GM23338 (cell line): ENCODE measurements around the gene TMEM52. TPM values are rescaled to one million over a fixed set of nuclear protein-coding genes. Genes with fewer than 3 reads are reported as not detected.

Experiments
- ATAC-seq: fragments of 200-7000 bp; cut with Tn5 transposase; 3 replicates; pipeline ENCODE4 v1.9.1; 2020
- DNase-seq: peaks from one replicate; pipeline ENCODE4 v3.0.0-alpha.2; 2015; ENCODE audit warnings: low spot score
- H2AFZ ChIP-seq: fragments of 200-600 bp; sonication (generic); 2 replicates; pipeline ENCODE4 v1.8.0; 2016; ENCODE audit warnings: antibody characterized with exemption, mild to moderate bottlenecking, moderate library complexity
- H3F3A ChIP-seq: fragments of 200-600 bp; sonication (generic); replicated peaks from 2 replicates; pipeline ENCODE4 v1.8.0; 2017; ENCODE audit warnings: antibody characterized with exemption, mixed run types, low read depth
- H3K27ac ChIP-seq: fragments of 200-600 bp; sonication (generic); 2 replicates; pipeline ENCODE4 v1.6.1; 2016; ENCODE audit warnings: low read depth
- H3K27me3 ChIP-seq: fragments of 200-600 bp; sonication (generic); 2 replicates; pipeline ENCODE4 v1.8.0; 2016; ENCODE audit warnings: mild to moderate bottlenecking, mixed run types, moderate library complexity; ENCODE audit not compliant: insufficient read depth
- H3K36me3 ChIP-seq: fragments of 200-600 bp; sonication (generic); 2 replicates; pipeline ENCODE4 v1.8.0; 2016; ENCODE audit warnings: mild to moderate bottlenecking; ENCODE audit not compliant: insufficient read depth
- H3K4me1 ChIP-seq: fragments of 200-600 bp; sonication (generic); 2 replicates; pipeline ENCODE4 v1.8.0; 2016; ENCODE audit warnings: mild to moderate bottlenecking, moderate library complexity; ENCODE audit not compliant: insufficient read depth
- H3K4me2 ChIP-seq: fragments of 200-600 bp; sonication (generic); 2 replicates; pipeline ENCODE4 v1.7.1; 2017; ENCODE audit warnings: mixed run types
- H3K4me3 ChIP-seq: fragments of 200-600 bp; sonication (generic); 2 replicates; pipeline ENCODE4 v1.6.1; 2016; ENCODE audit warnings: mixed run types
- H3K79me2 ChIP-seq: fragments of 200-600 bp; sonication (generic); replicated peaks from 2 replicates; pipeline ENCODE4 v1.8.0; 2017; ENCODE audit warnings: mild to moderate bottlenecking; ENCODE audit not compliant: insufficient read depth
- H3K9me2 ChIP-seq: fragments of 200-600 bp; sonication (generic); 2 replicates; pipeline ENCODE4 v1.8.0; 2017; ENCODE audit not compliant: insufficient read depth
- H4K20me1 ChIP-seq: fragments of 200-600 bp; sonication (generic); replicated peaks from 2 replicates; pipeline ENCODE4 v1.8.0; 2017; ENCODE audit warnings: mild to moderate bottlenecking; ENCODE audit not compliant: insufficient read depth
- H3K27ac Mint-ChIP-seq: 2 replicates; pipeline ENCODE4 v1.8.0; 2020; ENCODE audit warnings: inconsistent platforms, mild to moderate bottlenecking, moderate library complexity, mixed read lengths
- H3K27me3 Mint-ChIP-seq: 3 replicates; pipeline ENCODE4 v1.8.0; 2022; ENCODE audit warnings: low read depth, mild to moderate bottlenecking, moderate library complexity, mixed read lengths, inconsistent platforms; ENCODE audit not compliant: insufficient read depth, poor library complexity
- H3K36me3 Mint-ChIP-seq: 3 replicates; pipeline ENCODE4 v1.8.0; 2021; ENCODE audit warnings: low read depth, mild to moderate bottlenecking, inconsistent platforms, moderate library complexity, mixed read lengths
- H3K4me1 Mint-ChIP-seq: 3 replicates; pipeline ENCODE4 v1.8.0; 2020; ENCODE audit warnings: mild to moderate bottlenecking, inconsistent platforms, mixed read lengths
- H3K4me3 Mint-ChIP-seq: 3 replicates; pipeline ENCODE4 v1.8.0; 2021; ENCODE audit warnings: moderate library complexity, mild to moderate bottlenecking, inconsistent platforms, mixed read lengths
- H3K9me3 Mint-ChIP-seq: 3 replicates; pipeline ENCODE4 v1.8.0; 2020; ENCODE audit warnings: moderate library complexity, mild to moderate bottlenecking, inconsistent platforms, mixed read lengths
- CREB1 ChIP-seq: fragments of 250-450 bp; sonication (Bioruptor Pico); IDR thresholded peaks from 2 replicates; pipeline ENCODE4 v1.5.0; 2020; ENCODE audit warnings: low read depth, mild to moderate bottlenecking, moderate library complexity
- CTCF ChIP-seq, 2 experiments: fragments of 200-600 bp in 1 of 2; sonication (generic) in 1 of 2; conservative IDR thresholded peaks; 2 replicates each; pipeline versions ENCODE4 v1.5.1 to v1.6.1; 2016 to 2017; ENCODE audit warnings: antibody characterized with exemption in 2 of 2, low read depth in 2 of 2, mild to moderate bottlenecking in 2 of 2, moderate library complexity in 1 of 2
- EZH2 ChIP-seq: fragments of 200-600 bp; sonication (generic); IDR thresholded peaks from one replicate; pipeline ENCODE4 v1.8.0; 2017; ENCODE audit warnings: antibody characterized with exemption, mild to moderate bottlenecking, low read depth; ENCODE audit not compliant: unreplicated experiment
- EZH2phosphoT487 ChIP-seq: fragments of 200-600 bp; sonication (generic); IDR thresholded peaks from one replicate; pipeline ENCODE4 v1.8.1; 2018; ENCODE audit warnings: antibody characterized with exemption; ENCODE audit not compliant: unreplicated experiment
- JUNB ChIP-seq: IDR thresholded peaks from one replicate; pipeline ENCODE4 v1.6.1; 2016; ENCODE audit warnings: antibody characterized with exemption; ENCODE audit not compliant: unreplicated experiment
- NANOG ChIP-seq: IDR thresholded peaks from 2 replicates; pipeline ENCODE4 v1.6.1; 2016; ENCODE audit warnings: antibody characterized with exemption, borderline replicate concordance
- POLR2AphosphoS5 ChIP-seq: IDR thresholded peaks from 2 replicates; pipeline ENCODE4 v1.6.1; 2016; ENCODE audit warnings: antibody characterized with exemption, low read depth
- REST ChIP-seq: IDR thresholded peaks from one replicate; pipeline ENCODE4 v1.6.1; 2018; ENCODE audit warnings: antibody characterized with exemption; ENCODE audit not compliant: unreplicated experiment
- ZNF331 ChIP-seq: fragments of 250-450 bp; sonication (Bioruptor Pico); IDR thresholded peaks from 2 replicates; pipeline ENCODE4 v1.5.0; 2020; ENCODE audit warnings: low read depth, mild to moderate bottlenecking, moderate library complexity
- ZNF462 ChIP-seq: fragments of 250-450 bp; sonication (Bioruptor Pico); IDR thresholded peaks from 2 replicates; pipeline ENCODE4 v1.5.0; 2020; ENCODE audit warnings: mild to moderate bottlenecking, moderate library complexity
- polyA plus RNA-seq: library from polyadenylated mRNA; unstranded; fragments of >200 nt; fragmentation: Nextera tagmentation; extraction: Ambion mirVana; gene quantifications from 2 replicates; pipeline ENCODE4 v1.2.1, GENCODE V29; 2016
- total RNA-seq: library from RNA; depleted of rRNA; stranded (reverse); fragments of >200 nt; shearing (Covaris generic); gene quantifications from 2 replicates; pipeline ENCODE4 v1.2.3, GENCODE V29; 2014
- TF ChIP-seq, protein P1 (sequence below): IDR thresholded peaks from 2 replicates; pipeline ENCODE4 v1.6.1; 2016; ENCODE audit warnings: antibody characterized with exemption

The TMEM52 gene
- total and polyA plus RNA-seq, 2 experiments from 2014 or later: 19.5 to 25.0 TPM

DNA sequence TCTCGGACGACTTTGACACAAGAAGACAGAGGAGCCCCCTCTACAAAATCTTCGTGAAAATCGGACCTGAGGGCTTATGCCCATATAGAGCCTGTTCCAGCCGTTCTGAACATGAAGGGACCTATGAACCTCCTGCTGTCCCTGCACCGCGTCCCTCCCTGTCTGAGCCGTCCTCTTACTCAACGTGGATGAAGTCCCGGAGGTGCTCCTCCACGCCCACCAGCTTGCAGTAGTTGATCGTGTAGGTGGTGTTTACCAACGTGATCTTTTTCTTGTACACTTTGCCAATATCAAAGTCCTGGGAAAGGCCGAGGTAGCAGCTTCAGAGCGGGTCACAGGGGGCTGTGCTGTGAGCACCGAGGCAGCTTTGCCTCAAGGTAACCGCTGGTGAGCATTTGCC is 44.5 kb upstream of the TMEM52 start:
- peaks cover 3% of the 10 kb centered on the region; the same call in 1 of the 3 replicates for H3K9me3 Mint-ChIP-seq
- no peak overlapping the region for H3K4me2 ChIP-seq
- no peak overlapping the region for H2AFZ ChIP-seq
- H3K4me1 ChIP-seq: peaks cover 5% of the 10 kb centered on the region; the same call in 1 of the 2 replicates
- peaks cover 26% of the 10 kb centered on the region for H3K4me1 Mint-ChIP-seq
- no peaks in the 10 kb centered on the region for H4K20me1 ChIP-seq
- H3K36me3 Mint-ChIP-seq: no peaks in the 10 kb centered on the region; the same call in 2 of the 3 replicates
- H3K27me3 Mint-ChIP-seq: peaks cover 15% of the 10 kb centered on the region
- no peaks in the 10 kb centered on the region for H3K9me2 ChIP-seq
- H3K79me2 ChIP-seq: no peaks in the 10 kb centered on the region
- H3K4me3 Mint-ChIP-seq: no peak overlapping the region
- DNase-seq: no peak
- TF ChIP-seq, protein P1, sequence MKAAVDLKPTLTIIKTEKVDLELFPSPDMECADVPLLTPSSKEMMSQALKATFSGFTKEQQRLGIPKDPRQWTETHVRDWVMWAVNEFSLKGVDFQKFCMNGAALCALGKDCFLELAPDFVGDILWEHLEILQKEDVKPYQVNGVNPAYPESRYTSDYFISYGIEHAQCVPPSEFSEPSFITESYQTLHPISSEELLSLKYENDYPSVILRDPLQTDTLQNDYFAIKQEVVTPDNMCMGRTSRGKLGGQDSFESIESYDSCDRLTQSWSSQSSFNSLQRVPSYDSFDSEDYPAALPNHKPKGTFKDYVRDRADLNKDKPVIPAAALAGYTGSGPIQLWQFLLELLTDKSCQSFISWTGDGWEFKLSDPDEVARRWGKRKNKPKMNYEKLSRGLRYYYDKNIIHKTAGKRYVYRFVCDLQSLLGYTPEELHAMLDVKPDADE: no peak
- TF ChIP-seq EZH2 (no peak), JUNB (no peak), REST (no peak), CREB1 (no peak), NANOG (no peak), CTCF (conservative IDR thresholded peaks at IDR 0.05; ENCODE audit: low read depth in 2 of 2) (no peak), ZNF331 (no peak), POLR2AphosphoS5 (no peak), EZH2phosphoT487 (no peak), ZNF462 (CRISPR knock-in tag) (no peak)
- no peak overlapping the region for H3K27ac ChIP-seq
- H3K36me3 ChIP-seq: no peaks in the 10 kb centered on the region
- peaks cover 10% of the 10 kb centered on the region for H3F3A ChIP-seq
- H3K27me3 ChIP-seq: no peaks in the 10 kb centered on the region
- no peak for ATAC-seq
- no peak overlapping the region for H3K4me3 ChIP-seq
- no peak overlapping the region for H3K27ac Mint-ChIP-seq
